ENCODE results near the gene OTOA.

OTOA gene

DNA sequence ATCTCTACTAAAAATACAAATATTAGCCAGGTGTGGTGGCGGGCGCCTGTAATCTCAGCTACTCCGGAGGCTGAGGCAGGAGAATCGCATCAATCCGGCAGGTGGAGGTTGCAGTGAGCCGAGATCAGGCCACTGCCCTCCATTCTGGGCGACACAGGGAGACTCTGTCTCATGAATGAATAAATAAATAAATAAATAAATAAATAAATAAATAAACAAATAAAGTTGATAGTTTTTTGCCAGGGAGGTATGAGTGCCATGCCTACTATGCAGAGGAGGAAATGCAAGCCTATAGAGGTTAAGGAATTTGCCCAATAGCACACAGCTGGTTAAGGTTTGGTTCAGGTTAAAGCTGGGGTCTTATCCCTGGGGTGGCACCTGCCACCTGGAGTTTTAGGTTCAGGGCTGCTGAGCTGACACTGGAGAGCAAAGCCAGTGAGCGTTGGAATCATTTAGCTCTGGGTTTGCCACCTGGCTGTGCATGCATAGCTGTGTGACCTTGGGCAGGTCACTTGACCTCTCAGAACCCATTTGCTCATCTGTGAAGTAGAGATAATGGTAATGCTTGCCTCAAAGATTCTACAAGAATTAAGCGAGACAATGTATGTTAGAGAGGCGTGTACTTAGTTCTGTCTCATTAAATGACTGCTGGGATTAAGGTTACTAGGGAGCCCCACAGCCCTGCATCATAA is 1.2 kb downstream of the OTOA start:
- ATAC-seq (ENCODE audit: insufficient read depth, low read depth) (no peak), DNase-seq (no peak)
- no peaks in the 10 kb centered on the region for H3K27me3 ChIP-seq (ENCODE audit: insufficient read depth, low read length, poor library complexity)
- H3K4me1 ChIP-seq (ENCODE audit: insufficient read depth, low read length) = peaks cover 12% of the 10 kb centered on the region
- H3K36me3 ChIP-seq (ENCODE audit: insufficient read depth, low read length) = no peaks in the 10 kb centered on the region
- H3K79me2 ChIP-seq (ENCODE audit: insufficient read depth, low read length) = no peaks in the 10 kb centered on the region
- H4K20me1 ChIP-seq (ENCODE audit: insufficient read depth, low read length) = no peaks in the 10 kb centered on the region
- no peak overlapping the region for H3K9ac ChIP-seq (ENCODE audit: low read depth, low read length)
- no peak overlapping the region for H2AFZ ChIP-seq (ENCODE audit: low read depth, low read length)
- no peak overlapping the region for H3K4me3 ChIP-seq (ENCODE audit: low read depth in 1 of 2, low read length in 2 of 2)
- no peak overlapping the region for H3K4me2 ChIP-seq (ENCODE audit: insufficient read depth, low read length)
- no peaks in the 10 kb centered on the region for H3K9me3 ChIP-seq (ENCODE audit: insufficient read depth, low read length, severe bottlenecking)
- TF ChIP-seq, protein P1, sequence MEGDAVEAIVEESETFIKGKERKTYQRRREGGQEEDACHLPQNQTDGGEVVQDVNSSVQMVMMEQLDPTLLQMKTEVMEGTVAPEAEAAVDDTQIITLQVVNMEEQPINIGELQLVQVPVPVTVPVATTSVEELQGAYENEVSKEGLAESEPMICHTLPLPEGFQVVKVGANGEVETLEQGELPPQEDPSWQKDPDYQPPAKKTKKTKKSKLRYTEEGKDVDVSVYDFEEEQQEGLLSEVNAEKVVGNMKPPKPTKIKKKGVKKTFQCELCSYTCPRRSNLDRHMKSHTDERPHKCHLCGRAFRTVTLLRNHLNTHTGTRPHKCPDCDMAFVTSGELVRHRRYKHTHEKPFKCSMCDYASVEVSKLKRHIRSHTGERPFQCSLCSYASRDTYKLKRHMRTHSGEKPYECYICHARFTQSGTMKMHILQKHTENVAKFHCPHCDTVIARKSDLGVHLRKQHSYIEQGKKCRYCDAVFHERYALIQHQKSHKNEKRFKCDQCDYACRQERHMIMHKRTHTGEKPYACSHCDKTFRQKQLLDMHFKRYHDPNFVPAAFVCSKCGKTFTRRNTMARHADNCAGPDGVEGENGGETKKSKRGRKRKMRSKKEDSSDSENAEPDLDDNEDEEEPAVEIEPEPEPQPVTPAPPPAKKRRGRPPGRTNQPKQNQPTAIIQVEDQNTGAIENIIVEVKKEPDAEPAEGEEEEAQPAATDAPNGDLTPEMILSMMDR (IDR thresholded peaks at IDR 0.05; ENCODE audit: borderline replicate concordance, extremely low read depth, low read length, poor library complexity, severe bottlenecking) = no peak
- TF ChIP-seq EZH2 (IDR thresholded peaks at IDR 0.05; ENCODE audit: borderline replicate concordance, low read depth, low read length, severe bottlenecking) = no peak
- no peak overlapping the region for H3K27ac ChIP-seq (ENCODE audit: low read length)

DNA sequence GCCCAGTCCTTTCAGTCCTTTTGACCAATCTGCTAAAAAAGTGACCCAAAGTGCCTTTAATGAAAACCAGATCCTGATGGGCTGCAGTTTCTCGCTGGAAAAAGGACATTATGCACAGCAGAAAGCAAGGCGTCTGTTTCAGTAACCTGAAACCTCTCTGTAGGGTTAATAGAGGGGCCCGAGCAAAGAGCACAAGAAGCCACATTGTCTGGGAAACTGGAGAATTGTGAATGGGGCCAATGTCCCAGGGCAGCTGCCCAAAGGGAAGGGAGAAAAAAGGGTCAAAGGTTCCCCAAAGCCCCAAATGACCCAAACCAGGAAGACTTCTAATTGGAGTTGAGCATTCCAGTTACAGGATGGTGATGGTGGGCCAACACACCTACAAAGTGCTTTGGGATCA is 3.0 kb downstream of the OTOA start:
- Histone ChIP-seq H3K4me1 (ENCODE audit: insufficient read depth, low read length) (no peaks in the 10 kb centered on the region; the same call in 1 of the 2 replicates), H3K27me3 (ENCODE audit: insufficient read depth, low read length, poor library complexity) (peaks cover 3% of the 10 kb centered on the region), H3K79me2 (ENCODE audit: insufficient read depth, low read length) (no peaks in the 10 kb centered on the region), H2AFZ (ENCODE audit: low read depth, low read length) (no peak overlapping the region), H3K4me2 (ENCODE audit: insufficient read depth, low read length) (no peak overlapping the region), H3K9ac (ENCODE audit: low read depth, low read length) (no peak overlapping the region), H3K4me3 (ENCODE audit: low read depth in 1 of 2, low read length in 2 of 2) (no peak overlapping the region), H4K20me1 (ENCODE audit: insufficient read depth, low read length) (no peaks in the 10 kb centered on the region), H3K27ac (ENCODE audit: low read length) (no peak overlapping the region), H3K9me3 (ENCODE audit: insufficient read depth, low read length, severe bottlenecking) (no peaks in the 10 kb centered on the region), H3K36me3 (ENCODE audit: insufficient read depth, low read length) (no peaks in the 10 kb centered on the region)
- no peak for ATAC-seq (ENCODE audit: insufficient read depth, low read depth)
- no peak for TF ChIP-seq EZH2 (IDR thresholded peaks at IDR 0.05; ENCODE audit: borderline replicate concordance, low read depth, low read length, severe bottlenecking)
- TF ChIP-seq, protein P1 (IDR thresholded peaks at IDR 0.05; ENCODE audit: borderline replicate concordance, extremely low read depth, low read length, poor library complexity, severe bottlenecking) = no peak
- DNase-seq = no peak

DNA sequence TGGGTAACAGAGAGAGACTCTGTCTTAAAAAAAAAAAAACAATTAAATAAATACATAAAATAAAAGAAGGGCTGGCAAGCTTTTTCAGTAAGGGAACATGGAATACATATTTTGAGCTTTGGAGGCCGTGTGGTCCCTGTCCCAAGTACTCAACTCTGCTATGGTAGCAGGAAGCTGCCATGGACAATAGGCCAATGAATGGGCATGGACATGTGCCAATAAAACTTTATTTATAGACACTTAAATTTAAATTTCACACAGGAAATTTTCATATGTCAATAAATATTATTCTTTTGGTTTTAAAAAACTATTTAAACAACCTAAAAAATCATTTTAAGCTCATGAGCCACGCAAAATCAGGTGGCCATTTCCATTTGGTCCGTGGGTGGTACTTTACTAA is 3.8 kb downstream of the OTOA start:
- H3K36me3 ChIP-seq (ENCODE audit: insufficient read depth, low read length) = no peaks in the 10 kb centered on the region
- H3K27me3 ChIP-seq (ENCODE audit: insufficient read depth, low read length, poor library complexity) = peaks cover 3% of the 10 kb centered on the region
- H4K20me1 ChIP-seq (ENCODE audit: insufficient read depth, low read length) = no peaks in the 10 kb centered on the region
- H3K9me3 ChIP-seq (ENCODE audit: insufficient read depth, low read length, severe bottlenecking) = no peaks in the 10 kb centered on the region
- no peak overlapping the region for H2AFZ ChIP-seq (ENCODE audit: low read depth, low read length)
- ATAC-seq (ENCODE audit: insufficient read depth, low read depth) (no peak), DNase-seq (no peak)
- no peak overlapping the region for H3K4me2 ChIP-seq (ENCODE audit: insufficient read depth, low read length)
- no peak overlapping the region for H3K9ac ChIP-seq (ENCODE audit: low read depth, low read length)
- no peaks in the 10 kb centered on the region for H3K4me1 ChIP-seq (ENCODE audit: insufficient read depth, low read length)
- H3K27ac ChIP-seq (ENCODE audit: low read length) = no peak overlapping the region
- no peaks in the 10 kb centered on the region for H3K79me2 ChIP-seq (ENCODE audit: insufficient read depth, low read length)
- TF ChIP-seq EZH2 (IDR thresholded peaks at IDR 0.05; ENCODE audit: borderline replicate concordance, low read depth, low read length, severe bottlenecking) = no peak
- TF ChIP-seq, protein P1 (IDR thresholded peaks at IDR 0.05; ENCODE audit: borderline replicate concordance, extremely low read depth, low read length, poor library complexity, severe bottlenecking) = no peak
- no peak overlapping the region for H3K4me3 ChIP-seq (ENCODE audit: low read depth in 1 of 2, low read length in 2 of 2)
